Measurements from ENCODE around the gene TBC1D23.

GRCh38 chr3:100260081-100260684 is 609 bp upstream of the TBC1D23 start:
- TF ChIP-seq CTCF (IDR thresholded peaks at IDR 0.05) (no peak), ZFX (IDR thresholded peaks at IDR 0.05; ENCODE audit: borderline replicate concordance) (no peak)
